ENCODE measurements around the gene TCEANC2. TPM values are rescaled to one million over a fixed set of nuclear protein-coding genes. Genes with fewer than 3 reads are reported as not detected.

TCEANC2 gene
- total and polyA plus RNA-seq, 2 experiments from 2014 or later = 6.0 to 6.3 TPM

- ATAC-seq = peak; percentile 9; the same call in 2 of the 3 replicates
- H2AFZ ChIP-seq = peak overlapping the region; percentile 85
- peak overlapping the region; percentile 51; the same call in 1 of the 2 replicates for H3K4me2 ChIP-seq
- H3K9me2 ChIP-seq (ENCODE audit: insufficient read depth) = no peaks in the 10 kb centered on the region
- peaks cover 20% of the 10 kb centered on the region for H3K4me1 Mint-ChIP-seq
- DNase-seq (ENCODE audit: low spot score) = peak; percentile 70
- H3K79me2 ChIP-seq (replicated peaks; ENCODE audit: insufficient read depth) = no peaks in the 10 kb centered on the region
- H3F3A ChIP-seq (replicated peaks; ENCODE audit: low read depth) = no peaks in the 10 kb centered on the region
- no peak overlapping the region for H3K27ac ChIP-seq (ENCODE audit: low read depth)
- H3K27ac Mint-ChIP-seq = no peak overlapping the region
- no peak for TF ChIP-seq ZNF331 (CRISPR knock-in tag; IDR thresholded peaks at IDR 0.05; ENCODE audit: low read depth)
- no peak for TF ChIP-seq EZH2 (IDR thresholded peaks at IDR 0.05; ENCODE audit: low read depth, unreplicated experiment)
- TF ChIP-seq NANOG (IDR thresholded peaks at IDR 0.05; ENCODE audit: borderline replicate concordance) = no peak
- TF ChIP-seq, protein P1, sequence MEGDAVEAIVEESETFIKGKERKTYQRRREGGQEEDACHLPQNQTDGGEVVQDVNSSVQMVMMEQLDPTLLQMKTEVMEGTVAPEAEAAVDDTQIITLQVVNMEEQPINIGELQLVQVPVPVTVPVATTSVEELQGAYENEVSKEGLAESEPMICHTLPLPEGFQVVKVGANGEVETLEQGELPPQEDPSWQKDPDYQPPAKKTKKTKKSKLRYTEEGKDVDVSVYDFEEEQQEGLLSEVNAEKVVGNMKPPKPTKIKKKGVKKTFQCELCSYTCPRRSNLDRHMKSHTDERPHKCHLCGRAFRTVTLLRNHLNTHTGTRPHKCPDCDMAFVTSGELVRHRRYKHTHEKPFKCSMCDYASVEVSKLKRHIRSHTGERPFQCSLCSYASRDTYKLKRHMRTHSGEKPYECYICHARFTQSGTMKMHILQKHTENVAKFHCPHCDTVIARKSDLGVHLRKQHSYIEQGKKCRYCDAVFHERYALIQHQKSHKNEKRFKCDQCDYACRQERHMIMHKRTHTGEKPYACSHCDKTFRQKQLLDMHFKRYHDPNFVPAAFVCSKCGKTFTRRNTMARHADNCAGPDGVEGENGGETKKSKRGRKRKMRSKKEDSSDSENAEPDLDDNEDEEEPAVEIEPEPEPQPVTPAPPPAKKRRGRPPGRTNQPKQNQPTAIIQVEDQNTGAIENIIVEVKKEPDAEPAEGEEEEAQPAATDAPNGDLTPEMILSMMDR (conservative IDR thresholded peaks at IDR 0.05; ENCODE audit: low read depth in 2 of 2) = no peak
- TF ChIP-seq ZNF114 (CRISPR knock-in tag; IDR thresholded peaks at IDR 0.05) = no peak
- no peak for TF ChIP-seq STAT1 (IDR thresholded peaks at IDR 0.05; ENCODE audit: unreplicated experiment)
- no peak for TF ChIP-seq ETS1 (IDR thresholded peaks at IDR 0.05)
- TF ChIP-seq ZNF462 (CRISPR knock-in tag; IDR thresholded peaks at IDR 0.05) = no peak
- no peak for TF ChIP-seq JUNB (IDR thresholded peaks at IDR 0.05; ENCODE audit: unreplicated experiment)
- no peak for TF ChIP-seq POLR2AphosphoS5 (IDR thresholded peaks at IDR 0.05; ENCODE audit: low read depth)
- no peak for TF ChIP-seq REST (IDR thresholded peaks at IDR 0.05; ENCODE audit: unreplicated experiment)
- no peak for TF ChIP-seq EZH2phosphoT487 (IDR thresholded peaks at IDR 0.05; ENCODE audit: unreplicated experiment)
- TF ChIP-seq CREB1 (CRISPR knock-in tag; IDR thresholded peaks at IDR 0.05; ENCODE audit: low read depth) = no peak
- H3K9me3 Mint-ChIP-seq = no peaks in the 10 kb centered on the region; the same call in 2 of the 3 replicates
- H3K27me3 ChIP-seq (ENCODE audit: insufficient read depth) = peaks cover 14% of the 10 kb centered on the region
- H4K20me1 ChIP-seq (replicated peaks; ENCODE audit: insufficient read depth) = no peaks in the 10 kb centered on the region
- H3K4me3 ChIP-seq = no peak overlapping the region
- no peaks in the 10 kb centered on the region for H3K36me3 ChIP-seq (ENCODE audit: insufficient read depth)
- H3K4me1 ChIP-seq (ENCODE audit: insufficient read depth) = peaks cover 9% of the 10 kb centered on the region; the same call in 1 of the 2 replicates
- H3K36me3 Mint-ChIP-seq (ENCODE audit: low read depth) = 0 out of 3 replicates have a peak, but pooled peaks cover 4% of the 10 kb centered on the region
- peaks cover 18% of the 10 kb centered on the region for H3K27me3 Mint-ChIP-seq (ENCODE audit: insufficient read depth, low read depth, poor library complexity)
- no peak overlapping the region for H3K4me3 Mint-ChIP-seq
Measured at GRCh38 chr1:54124472-54124871, 71.1 kb downstream of the TCEANC2 start.
